Kasumi-1 (cell line): ENCODE data around the gene C6.
"Not testable (repeated sequence)": the region's sequence is repeated elsewhere in the genome, so short reads cannot be mapped to it uniquely, and the experiment has no call there.

Experiments used
- DNase-seq, 2 experiments: peaks; one replicate each; lab custom pipeline; 2025; lab: John Stamatoyannopoulos, UW

The C6 gene

GRCh38 chr5:41199660-41200059, 13.7 kb downstream of the C6 start:
- DNase-seq, result no peak

GRCh38 chr5:41196197-41196596, 17.1 kb downstream of the C6 start:
- no peak for DNase-seq

GRCh38 chr5:41195228-41195627, 18.1 kb downstream of the C6 start:
- DNase-seq, result no peak

- DNase-seq, result no peak
These were observed 19.0 kb downstream of the C6 start for GRCh38 chr5:41194339-41194738.

- no peak for DNase-seq
These were observed 19.7 kb downstream of the C6 start for GRCh38 chr5:41193456-41194205.

GRCh38 chr5:41191249-41191648, 22.1 kb downstream of the C6 start:
- DNase-seq, result no peak

- no peak for DNase-seq
These were observed 27.2 kb downstream of the C6 start for GRCh38 chr5:41186143-41186542.

- not testable (repeated sequence) for DNase-seq
These were observed 30.0 kb downstream of the C6 start for GRCh38 chr5:41183331-41183730.

GRCh38 chr5:41182666-41183065, 30.7 kb downstream of the C6 start:
- no peak for DNase-seq

- no peak for DNase-seq
These were observed 31.4 kb downstream of the C6 start for GRCh38 chr5:41181691-41182564.

GRCh38 chr5:41176952-41177351, 36.4 kb downstream of the C6 start:
- DNase-seq, result no peak

GRCh38 chr5:41172012-41172411, 41.3 kb downstream of the C6 start:
- DNase-seq, result no peak

GRCh38 chr5:41161271-41161670, 52.1 kb downstream of the C6 start:
- no peak for DNase-seq

GRCh38 chr5:41157272-41157894, 55.9 kb downstream of the C6 start:
- DNase-seq, result no peak

GRCh38 chr5:41156739-41157138, 56.6 kb downstream of the C6 start:
- no peak for DNase-seq

GRCh38 chr5:41154491-41154890, 58.8 kb downstream of the C6 start:
- DNase-seq, result no peak

- no peak for DNase-seq
These were observed 61.8 kb downstream of the C6 start for GRCh38 chr5:41151564-41151963.

GRCh38 chr5:41148448-41148847, 64.9 kb downstream of the C6 start:
- no peak for DNase-seq

GRCh38 chr5:41145306-41145705, 68.0 kb downstream of the C6 start:
- DNase-seq, result no peak

GRCh38 chr5:41143131-41143901, 70.0 kb downstream of the C6 start:
- no peak for DNase-seq

- DNase-seq, result no peak
These were observed 85.2 kb downstream of the C6 start for GRCh38 chr5:41127967-41128690.
